ENCODE measurements around the gene PI4KA. TPM values are rescaled to one million over a fixed set of nuclear protein-coding genes. Genes with fewer than 3 reads are reported as not detected.

The PI4KA gene
- total and polyA plus RNA-seq, 2 of the 13 experiments (the other 11 are each of a cell fraction or from before 2014, with no cell fraction given), result 27.4 to 56.4 TPM

- TF ChIP-seq, protein P1, sequence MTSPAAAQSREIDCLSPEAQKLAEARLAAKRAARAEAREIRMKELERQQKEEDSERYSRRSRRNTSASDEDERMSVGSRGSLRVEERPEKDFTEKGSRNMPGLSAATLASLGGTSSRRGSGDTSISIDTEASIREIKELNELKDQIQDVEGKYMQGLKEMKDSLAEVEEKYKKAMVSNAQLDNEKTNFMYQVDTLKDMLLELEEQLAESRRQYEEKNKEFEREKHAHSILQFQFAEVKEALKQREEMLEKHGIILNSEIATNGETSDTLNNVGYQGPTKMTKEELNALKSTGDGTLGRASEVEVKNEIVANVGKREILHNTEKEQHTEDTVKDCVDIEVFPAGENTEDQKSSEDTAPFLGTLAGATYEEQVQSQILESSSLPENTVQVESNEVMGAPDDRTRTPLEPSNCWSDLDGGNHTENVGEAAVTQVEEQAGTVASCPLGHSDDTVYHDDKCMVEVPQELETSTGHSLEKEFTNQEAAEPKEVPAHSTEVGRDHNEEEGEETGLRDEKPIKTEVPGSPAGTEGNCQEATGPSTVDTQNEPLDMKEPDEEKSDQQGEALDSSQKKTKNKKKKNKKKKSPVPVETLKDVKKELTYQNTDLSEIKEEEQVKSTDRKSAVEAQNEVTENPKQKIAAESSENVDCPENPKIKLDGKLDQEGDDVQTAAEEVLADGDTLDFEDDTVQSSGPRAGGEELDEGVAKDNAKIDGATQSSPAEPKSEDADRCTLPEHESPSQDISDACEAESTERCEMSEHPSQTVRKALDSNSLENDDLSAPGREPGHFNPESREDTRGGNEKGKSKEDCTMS (CRISPR knock-in tag; conservative IDR thresholded peaks at IDR 0.05), result no peak
- TF ChIP-seq ZNF280B (CRISPR knock-in tag; IDR thresholded peaks at IDR 0.05; ENCODE audit: borderline replicate concordance) (no peak), AKNA (CRISPR knock-in tag; IDR thresholded peaks at IDR 0.05; ENCODE audit: borderline replicate concordance) (no peak), NFIC (IDR thresholded peaks at IDR 0.05; ENCODE audit: low read length) (peak; percentile 51; the same call in 1 of the 2 replicates), ZSCAN12 (CRISPR knock-in tag; IDR thresholded peaks at IDR 0.05) (0 out of 2 replicates have a peak, but pooled peaks have one; percentile 70), ZNF713 (CRISPR knock-in tag; IDR thresholded peaks at IDR 0.05) (no peak), ZNF17 (CRISPR knock-in tag; IDR thresholded peaks at IDR 0.05) (no peak), MLXIP (CRISPR knock-in tag; IDR thresholded peaks at IDR 0.05; ENCODE audit: borderline replicate concordance) (peak; percentile 51; the same call in 1 of the 2 replicates), MYNN (CRISPR knock-in tag; IDR thresholded peaks at IDR 0.05; ENCODE audit: low read depth) (no peak), BHLHE40 (IDR thresholded peaks at IDR 0.05; ENCODE audit: low read length) (no peak), IRF2 (CRISPR knock-in tag; IDR thresholded peaks at IDR 0.05) (peak; percentile 80; the same call in 1 of the 2 replicates), ZNF703 (CRISPR knock-in tag; IDR thresholded peaks at IDR 0.05; ENCODE audit: borderline replicate concordance) (no peak)
- TF ChIP-seq, protein P2, sequence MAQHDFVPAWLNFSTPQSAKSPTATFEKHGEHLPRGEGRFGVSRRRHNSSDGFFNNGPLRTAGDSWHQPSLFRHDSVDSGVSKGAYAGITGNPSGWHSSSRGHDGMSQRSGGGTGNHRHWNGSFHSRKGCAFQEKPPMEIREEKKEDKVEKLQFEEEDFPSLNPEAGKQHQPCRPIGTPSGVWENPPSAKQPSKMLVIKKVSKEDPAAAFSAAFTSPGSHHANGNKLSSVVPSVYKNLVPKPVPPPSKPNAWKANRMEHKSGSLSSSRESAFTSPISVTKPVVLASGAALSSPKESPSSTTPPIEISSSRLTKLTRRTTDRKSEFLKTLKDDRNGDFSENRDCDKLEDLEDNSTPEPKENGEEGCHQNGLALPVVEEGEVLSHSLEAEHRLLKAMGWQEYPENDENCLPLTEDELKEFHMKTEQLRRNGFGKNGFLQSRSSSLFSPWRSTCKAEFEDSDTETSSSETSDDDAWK (CRISPR knock-in tag; IDR thresholded peaks at IDR 0.05), result no peak
- TF ChIP-seq, protein P3, sequence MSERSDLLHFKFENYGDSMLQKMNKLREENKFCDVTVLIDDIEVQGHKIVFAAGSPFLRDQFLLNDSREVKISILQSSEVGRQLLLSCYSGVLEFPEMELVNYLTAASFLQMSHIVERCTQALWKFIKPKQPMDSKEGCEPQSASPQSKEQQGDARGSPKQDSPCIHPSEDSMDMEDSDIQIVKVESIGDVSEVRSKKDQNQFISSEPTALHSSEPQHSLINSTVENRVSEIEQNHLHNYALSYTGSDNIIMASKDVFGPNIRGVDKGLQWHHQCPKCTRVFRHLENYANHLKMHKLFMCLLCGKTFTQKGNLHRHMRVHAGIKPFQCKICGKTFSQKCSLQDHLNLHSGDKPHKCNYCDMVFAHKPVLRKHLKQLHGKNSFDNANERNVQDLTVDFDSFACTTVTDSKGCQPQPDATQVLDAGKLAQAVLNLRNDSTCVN (CRISPR knock-in tag; IDR thresholded peaks at IDR 0.05; ENCODE audit: borderline replicate concordance), result no peak
Measured at GRCh38 chr22:20773793-20774212, 84.8 kb downstream of the PI4KA start, which contains the start of gene SERPIND1 (continued).

All from HepG2 (cell line).